ENCODE data around the gene EEF1AKMT4. TPM values are rescaled to one million over a fixed set of nuclear protein-coding genes. Genes with fewer than 3 reads are reported as not detected.

The EEF1AKMT4 gene
- total RNA-seq, 2 experiments from 2014 or later: 18.8 TPM

GRCh38 chr3:184239221-184239620, 10.3 kb upstream of the EEF1AKMT4 start:
- no peak overlapping the region for H3K4me2 ChIP-seq (ENCODE audit: low read length)
- no peak overlapping the region for H2AFZ ChIP-seq (ENCODE audit: low read length)
- BruUV-seq (replicated peaks): no TSS peak
- no peaks in the 10 kb centered on the region for H3K79me2 ChIP-seq (ENCODE audit: insufficient read depth, low read depth, low read length)
- H3K4me3 ChIP-seq (ENCODE audit: low read depth, low read length, poor library complexity, severe bottlenecking): no peak overlapping the region
- H4K20me1 ChIP-seq (ENCODE audit: insufficient read depth, low read length): no peaks in the 10 kb centered on the region; the same call in 1 of the 2 replicates
- H3K9me3 ChIP-seq (ENCODE audit: low read length): no peaks in the 10 kb centered on the region
- ChIA-PET POLR2A (interaction anchor here (1.1 kb wide), 1 partner anchor 44 kb away, joined by 3 read pairs; no protein-coding TSS in a partner anchor), CTCF (ENCODE audit: unreplicated experiment) (no interaction called here)
- peaks cover 27% of the 10 kb centered on the region for H3K36me3 ChIP-seq (ENCODE audit: insufficient read depth, low read length)
- intact Hi-C loops (cut with micrococcal nuclease; ENCODE audit: unreplicated experiment): no loop called here
- TF ChIP-seq EZH2phosphoT487 (IDR thresholded peaks at IDR 0.05; ENCODE audit: borderline replicate concordance, low read depth, low read length): no peak
- TF ChIP-seq, protein P1, sequence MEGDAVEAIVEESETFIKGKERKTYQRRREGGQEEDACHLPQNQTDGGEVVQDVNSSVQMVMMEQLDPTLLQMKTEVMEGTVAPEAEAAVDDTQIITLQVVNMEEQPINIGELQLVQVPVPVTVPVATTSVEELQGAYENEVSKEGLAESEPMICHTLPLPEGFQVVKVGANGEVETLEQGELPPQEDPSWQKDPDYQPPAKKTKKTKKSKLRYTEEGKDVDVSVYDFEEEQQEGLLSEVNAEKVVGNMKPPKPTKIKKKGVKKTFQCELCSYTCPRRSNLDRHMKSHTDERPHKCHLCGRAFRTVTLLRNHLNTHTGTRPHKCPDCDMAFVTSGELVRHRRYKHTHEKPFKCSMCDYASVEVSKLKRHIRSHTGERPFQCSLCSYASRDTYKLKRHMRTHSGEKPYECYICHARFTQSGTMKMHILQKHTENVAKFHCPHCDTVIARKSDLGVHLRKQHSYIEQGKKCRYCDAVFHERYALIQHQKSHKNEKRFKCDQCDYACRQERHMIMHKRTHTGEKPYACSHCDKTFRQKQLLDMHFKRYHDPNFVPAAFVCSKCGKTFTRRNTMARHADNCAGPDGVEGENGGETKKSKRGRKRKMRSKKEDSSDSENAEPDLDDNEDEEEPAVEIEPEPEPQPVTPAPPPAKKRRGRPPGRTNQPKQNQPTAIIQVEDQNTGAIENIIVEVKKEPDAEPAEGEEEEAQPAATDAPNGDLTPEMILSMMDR (conservative IDR thresholded peaks at IDR 0.05; ENCODE audit: low read length): no peak
- no peak overlapping the region for H3K27ac ChIP-seq (ENCODE audit: low read depth, low read length, poor library complexity, severe bottlenecking)
- DNase-seq (ENCODE audit: low spot score): no peak
- H3K9me2 ChIP-seq (ENCODE audit: insufficient read depth, low read length): no peaks in the 10 kb centered on the region
- peaks cover 7% of the 10 kb centered on the region for H3K4me1 ChIP-seq (ENCODE audit: insufficient read depth, low read length, poor library complexity, severe bottlenecking)

DNA sequence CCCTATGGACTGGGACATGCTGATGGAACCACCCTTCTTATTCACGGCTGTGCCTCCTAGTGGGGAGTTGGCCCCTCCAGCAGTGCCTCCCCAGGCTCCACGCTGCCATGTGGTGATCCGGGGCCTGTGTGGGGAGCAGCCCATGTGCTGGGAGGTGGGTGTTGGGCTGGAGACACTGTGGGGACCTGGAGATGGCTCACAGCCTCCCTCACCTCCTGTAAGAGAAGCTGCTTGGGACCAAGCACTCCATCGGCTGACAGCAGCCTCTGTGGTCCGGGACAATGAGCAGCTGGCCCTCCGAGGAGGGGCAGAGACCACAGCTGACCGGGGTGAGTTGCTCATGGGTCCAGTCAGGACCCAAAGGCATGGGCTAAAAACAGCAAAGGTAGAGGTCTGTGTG, 9.8 kb upstream of the EEF1AKMT4 start:
- no peak overlapping the region for H3K4me3 ChIP-seq (ENCODE audit: low read depth, low read length, poor library complexity, severe bottlenecking)
- DNase-seq (ENCODE audit: low spot score): no peak
- no peak overlapping the region for H3K4me2 ChIP-seq (ENCODE audit: low read length)
- CTCF ChIA-PET (ENCODE audit: unreplicated experiment): no interaction called here
- H3K9me3 ChIP-seq (ENCODE audit: low read length): no peaks in the 10 kb centered on the region
- no peaks in the 10 kb centered on the region for H3K9me2 ChIP-seq (ENCODE audit: insufficient read depth, low read length)
- H2AFZ ChIP-seq (ENCODE audit: low read length): no peak overlapping the region
- intact Hi-C loops (cut with micrococcal nuclease; ENCODE audit: unreplicated experiment): no loop called here
- POLR2A ChIA-PET: interaction anchor here (1.1 kb wide), 1 partner anchor 45 kb away, joined by 3 read pairs; no protein-coding TSS in a partner anchor
- no peaks in the 10 kb centered on the region for H3K79me2 ChIP-seq (ENCODE audit: insufficient read depth, low read depth, low read length)
- no peak overlapping the region for H3K27ac ChIP-seq (ENCODE audit: low read depth, low read length, poor library complexity, severe bottlenecking)
- H3K4me1 ChIP-seq (ENCODE audit: insufficient read depth, low read length, poor library complexity, severe bottlenecking): peaks cover 7% of the 10 kb centered on the region
- BruUV-seq (replicated peaks): no TSS peak
- peaks cover 32% of the 10 kb centered on the region for H3K36me3 ChIP-seq (ENCODE audit: insufficient read depth, low read length)
- TF ChIP-seq EZH2phosphoT487 (IDR thresholded peaks at IDR 0.05; ENCODE audit: borderline replicate concordance, low read depth, low read length): no peak
- TF ChIP-seq, protein P1 (conservative IDR thresholded peaks at IDR 0.05; ENCODE audit: low read length): no peak
- no peaks in the 10 kb centered on the region; the same call in 1 of the 2 replicates for H4K20me1 ChIP-seq (ENCODE audit: insufficient read depth, low read length)

DNA sequence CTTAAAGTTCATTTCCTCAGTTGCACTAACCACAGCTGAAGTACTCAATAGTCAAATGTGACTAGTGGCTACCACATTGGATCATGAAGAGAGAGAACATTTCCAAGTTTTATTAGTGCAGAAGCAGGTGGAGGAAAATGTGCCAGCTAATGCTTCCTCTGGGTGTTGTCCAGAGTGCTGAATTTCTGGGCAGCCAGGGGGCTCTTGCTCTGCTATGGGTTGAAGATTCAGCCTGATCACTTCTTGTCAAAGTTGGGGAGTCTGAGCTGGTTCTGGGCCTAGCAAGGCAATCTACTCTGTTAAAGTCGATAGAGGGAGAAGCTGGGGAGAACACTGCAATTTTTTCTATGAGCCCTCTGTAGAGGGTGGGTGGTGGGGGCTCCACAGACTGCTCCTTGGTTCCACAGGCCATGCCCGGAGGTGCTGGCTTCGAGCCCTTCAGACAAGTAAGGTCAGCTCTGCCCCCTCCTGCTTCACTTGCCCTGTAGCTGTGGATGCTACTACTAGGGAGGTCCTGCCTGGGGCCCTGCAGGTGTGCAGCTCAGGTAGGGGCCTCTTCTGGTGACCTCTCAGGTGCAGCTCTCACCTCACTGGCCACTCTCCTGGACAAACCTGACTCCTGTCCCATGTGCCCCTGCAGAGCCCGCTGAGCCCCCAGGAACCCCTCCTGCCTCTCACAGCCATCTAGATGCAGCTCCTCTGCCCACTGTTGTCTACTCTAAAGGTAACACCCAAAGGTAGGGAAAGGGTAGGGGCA, 8.9 kb upstream of the EEF1AKMT4 start:
- TF ChIP-seq EZH2phosphoT487 (IDR thresholded peaks at IDR 0.05; ENCODE audit: borderline replicate concordance, low read depth, low read length): no peak
- TF ChIP-seq, protein P1 (conservative IDR thresholded peaks at IDR 0.05; ENCODE audit: low read length): no peak

More for the DNA sequence above, 8.9 kb upstream of the EEF1AKMT4 start:
- CTCF ChIA-PET (ENCODE audit: unreplicated experiment): no interaction called here
- Histone ChIP-seq H3K36me3 (ENCODE audit: insufficient read depth, low read length) (peaks cover 41% of the 10 kb centered on the region), H4K20me1 (ENCODE audit: insufficient read depth, low read length) (no peaks in the 10 kb centered on the region; the same call in 1 of the 2 replicates), H3K4me2 (ENCODE audit: low read length) (no peak overlapping the region), H3K27ac (ENCODE audit: low read depth, low read length, poor library complexity, severe bottlenecking) (no peak overlapping the region), H3K79me2 (ENCODE audit: insufficient read depth, low read depth, low read length) (no peaks in the 10 kb centered on the region), H3K9me3 (ENCODE audit: low read length) (no peaks in the 10 kb centered on the region), H2AFZ (ENCODE audit: low read length) (no peak overlapping the region), H3K9me2 (ENCODE audit: insufficient read depth, low read length) (no peaks in the 10 kb centered on the region), H3K4me1 (ENCODE audit: insufficient read depth, low read length, poor library complexity, severe bottlenecking) (peaks cover 7% of the 10 kb centered on the region), H3K4me3 (ENCODE audit: low read depth, low read length, poor library complexity, severe bottlenecking) (no peak overlapping the region)
- BruUV-seq (replicated peaks): no TSS peak
- intact Hi-C loops (cut with micrococcal nuclease; ENCODE audit: unreplicated experiment): no loop called here
- DNase-seq (ENCODE audit: low spot score): peak; percentile 31
- POLR2A ChIA-PET: interaction anchor here (0.5 to 1.1 kb wide), 2 partner anchors 26 to 46 kb away, joined by 3 read pairs; no protein-coding TSS in a partner anchor
